WTC11 (cell line): ENCODE results near the gene UVRAG.

Source experiments
- TF ChIP-seq, protein P1 (sequence below): fragments of 200-600 bp; IDR thresholded peaks from 2 replicates; pipeline ENCODE4 v1.8.0; 2022; ENCODE audit warnings: antibody characterized with exemption
- TF ChIP-seq, protein P2 (sequence below): sonication (generic); formaldehyde crosslinking; IDR thresholded peaks from 2 replicates; pipeline ENCODE4 v1.8.1; 2022; ENCODE audit warnings: missing genetic modification reagents, borderline replicate concordance

DNA sequence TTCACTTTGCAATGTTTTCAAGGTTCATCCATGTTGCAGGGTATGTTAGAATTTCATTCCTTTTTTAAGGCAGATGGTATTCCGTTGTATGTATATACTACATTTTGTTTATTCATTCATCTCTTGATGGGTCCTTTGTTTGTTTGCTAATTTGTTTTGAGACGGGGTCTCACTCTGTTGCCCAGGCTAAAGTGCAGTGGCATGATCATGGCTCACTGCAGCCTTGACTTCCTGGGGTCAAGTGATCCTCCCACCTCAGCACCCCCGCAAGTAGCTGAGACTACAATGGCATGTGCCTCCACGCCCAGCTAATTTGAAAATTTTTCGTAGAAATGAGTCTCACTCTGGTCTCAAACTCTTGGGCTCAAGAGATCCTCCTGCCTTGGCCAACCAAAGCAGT lies 6.2 kb downstream of the UVRAG start:
- TF ChIP-seq, protein P1, sequence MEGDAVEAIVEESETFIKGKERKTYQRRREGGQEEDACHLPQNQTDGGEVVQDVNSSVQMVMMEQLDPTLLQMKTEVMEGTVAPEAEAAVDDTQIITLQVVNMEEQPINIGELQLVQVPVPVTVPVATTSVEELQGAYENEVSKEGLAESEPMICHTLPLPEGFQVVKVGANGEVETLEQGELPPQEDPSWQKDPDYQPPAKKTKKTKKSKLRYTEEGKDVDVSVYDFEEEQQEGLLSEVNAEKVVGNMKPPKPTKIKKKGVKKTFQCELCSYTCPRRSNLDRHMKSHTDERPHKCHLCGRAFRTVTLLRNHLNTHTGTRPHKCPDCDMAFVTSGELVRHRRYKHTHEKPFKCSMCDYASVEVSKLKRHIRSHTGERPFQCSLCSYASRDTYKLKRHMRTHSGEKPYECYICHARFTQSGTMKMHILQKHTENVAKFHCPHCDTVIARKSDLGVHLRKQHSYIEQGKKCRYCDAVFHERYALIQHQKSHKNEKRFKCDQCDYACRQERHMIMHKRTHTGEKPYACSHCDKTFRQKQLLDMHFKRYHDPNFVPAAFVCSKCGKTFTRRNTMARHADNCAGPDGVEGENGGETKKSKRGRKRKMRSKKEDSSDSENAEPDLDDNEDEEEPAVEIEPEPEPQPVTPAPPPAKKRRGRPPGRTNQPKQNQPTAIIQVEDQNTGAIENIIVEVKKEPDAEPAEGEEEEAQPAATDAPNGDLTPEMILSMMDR, result no peak
- TF ChIP-seq, protein P2, sequence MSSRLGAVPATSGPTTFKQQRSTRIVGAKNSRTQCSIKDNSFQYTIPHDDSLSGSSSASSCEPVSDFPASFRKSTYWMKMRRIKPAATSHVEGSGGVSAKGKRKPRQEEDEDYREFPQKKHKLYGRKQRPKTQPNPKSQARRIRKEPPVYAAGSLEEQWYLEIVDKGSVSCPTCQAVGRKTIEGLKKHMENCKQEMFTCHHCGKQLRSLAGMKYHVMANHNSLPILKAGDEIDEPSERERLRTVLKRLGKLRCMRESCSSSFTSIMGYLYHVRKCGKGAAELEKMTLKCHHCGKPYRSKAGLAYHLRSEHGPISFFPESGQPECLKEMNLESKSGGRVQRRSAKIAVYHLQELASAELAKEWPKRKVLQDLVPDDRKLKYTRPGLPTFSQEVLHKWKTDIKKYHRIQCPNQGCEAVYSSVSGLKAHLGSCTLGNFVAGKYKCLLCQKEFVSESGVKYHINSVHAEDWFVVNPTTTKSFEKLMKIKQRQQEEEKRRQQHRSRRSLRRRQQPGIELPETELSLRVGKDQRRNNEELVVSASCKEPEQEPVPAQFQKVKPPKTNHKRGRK (CRISPR knock-in tag), result no peak
